HG03432 (cell line): ENCODE results near the gene TRIB2.

ENCODE experiments used
- ATAC-seq: cut with Tn5 transposase; IDR thresholded peaks from one replicate; pipeline ENCODE4 v1.9.1; 2021; ENCODE audit warnings: mild to moderate bottlenecking, moderate library complexity; ENCODE audit not compliant: unreplicated experiment

TRIB2 gene

GRCh38 chr2:12771154-12771553 is 54.4 kb downstream of the TRIB2 start:
- no peak for ATAC-seq

GRCh38 chr2:12773586-12774394 is 57.1 kb downstream of the TRIB2 start:
- ATAC-seq = no peak

GRCh38 chr2:12774395-12774727 is 57.6 kb downstream of the TRIB2 start:
- ATAC-seq = no peak

- no peak for ATAC-seq
These were observed 59.8 kb downstream of the TRIB2 start for GRCh38 chr2:12776521-12776961.

GRCh38 chr2:12778369-12778768 is 61.6 kb downstream of the TRIB2 start:
- no peak for ATAC-seq

DNA sequence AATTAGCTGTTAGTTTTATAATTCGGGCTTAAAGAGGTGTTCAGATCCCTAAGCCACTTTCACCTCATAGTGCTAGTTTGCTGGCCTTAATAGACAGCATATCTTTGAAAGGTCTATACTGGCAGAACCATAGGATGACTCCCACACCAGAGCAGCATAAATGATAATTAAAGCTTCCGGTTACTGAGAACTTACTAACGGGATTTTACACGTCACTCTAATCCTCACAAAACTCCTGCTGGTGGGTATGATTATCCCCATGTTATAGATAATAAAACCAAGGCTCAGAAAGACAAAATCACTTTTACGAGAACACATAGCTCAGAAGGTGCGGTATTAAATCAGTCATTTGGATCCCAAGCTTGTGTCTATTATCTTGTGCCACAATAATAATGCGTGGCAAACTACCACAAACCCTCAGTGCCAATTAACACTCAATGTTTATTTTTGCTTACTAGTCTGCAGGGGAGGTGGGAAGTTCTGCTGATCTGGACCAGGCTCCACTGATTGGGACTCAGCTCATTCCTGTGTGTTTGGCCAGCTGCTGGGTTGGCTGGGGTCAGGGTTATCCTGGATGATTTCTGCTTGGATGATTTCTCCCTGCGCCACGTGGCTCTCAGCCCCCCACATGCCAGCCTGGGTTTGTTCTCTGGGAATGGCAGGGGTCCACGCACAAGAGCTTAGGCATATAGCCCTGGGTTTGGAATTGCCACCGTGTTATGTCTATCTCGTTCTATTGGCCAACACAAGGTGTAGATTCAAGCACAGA is 62.3 kb downstream of the TRIB2 start:
- ATAC-seq = no peak

DNA sequence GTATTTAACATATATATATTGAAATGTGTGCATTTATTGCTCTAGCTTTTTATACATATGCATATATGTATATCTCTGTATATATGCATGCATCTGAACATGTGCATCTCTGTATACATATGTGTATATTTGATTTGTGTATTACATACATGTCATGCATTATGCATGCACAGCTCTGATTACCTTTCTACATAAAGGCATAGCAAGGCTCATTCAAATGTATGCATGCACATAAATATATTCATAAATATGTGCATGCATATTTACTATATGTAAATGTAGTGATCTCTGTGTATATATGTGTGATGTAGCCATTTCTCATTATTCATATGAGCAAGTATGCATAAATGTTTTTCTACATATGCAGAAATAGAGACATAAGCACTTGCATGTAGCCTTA is 64.6 kb downstream of the TRIB2 start:
- ATAC-seq = no peak

- no peak for ATAC-seq
These were observed 71.4 kb downstream of the TRIB2 start for GRCh38 chr2:12787891-12788801.

DNA sequence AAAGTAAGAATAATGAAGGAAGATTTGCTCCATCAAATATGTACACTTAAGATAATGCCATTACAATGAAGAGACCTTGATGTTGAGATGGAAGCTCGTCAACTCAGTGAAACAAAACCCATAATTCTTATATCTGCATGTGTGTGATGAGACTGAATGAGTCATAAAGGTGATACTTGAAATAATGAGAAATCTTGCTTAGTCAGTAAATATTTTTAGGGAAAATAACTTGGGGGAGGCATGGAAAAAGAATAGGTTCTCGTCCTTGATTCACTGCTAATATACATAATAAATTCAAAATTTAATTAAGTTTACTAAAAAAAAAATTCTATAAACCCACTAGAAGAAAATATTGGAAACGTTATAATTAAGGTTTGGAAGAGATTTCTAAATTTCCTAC is 75.2 kb downstream of the TRIB2 start:
- no peak for ATAC-seq
